ENCODE measurements around the gene RBM38.
"Not testable (repeated sequence)": the region's sequence is repeated elsewhere in the genome, so short reads cannot be mapped to it uniquely, and the experiment has no call there.

Gene RBM38

DNA sequence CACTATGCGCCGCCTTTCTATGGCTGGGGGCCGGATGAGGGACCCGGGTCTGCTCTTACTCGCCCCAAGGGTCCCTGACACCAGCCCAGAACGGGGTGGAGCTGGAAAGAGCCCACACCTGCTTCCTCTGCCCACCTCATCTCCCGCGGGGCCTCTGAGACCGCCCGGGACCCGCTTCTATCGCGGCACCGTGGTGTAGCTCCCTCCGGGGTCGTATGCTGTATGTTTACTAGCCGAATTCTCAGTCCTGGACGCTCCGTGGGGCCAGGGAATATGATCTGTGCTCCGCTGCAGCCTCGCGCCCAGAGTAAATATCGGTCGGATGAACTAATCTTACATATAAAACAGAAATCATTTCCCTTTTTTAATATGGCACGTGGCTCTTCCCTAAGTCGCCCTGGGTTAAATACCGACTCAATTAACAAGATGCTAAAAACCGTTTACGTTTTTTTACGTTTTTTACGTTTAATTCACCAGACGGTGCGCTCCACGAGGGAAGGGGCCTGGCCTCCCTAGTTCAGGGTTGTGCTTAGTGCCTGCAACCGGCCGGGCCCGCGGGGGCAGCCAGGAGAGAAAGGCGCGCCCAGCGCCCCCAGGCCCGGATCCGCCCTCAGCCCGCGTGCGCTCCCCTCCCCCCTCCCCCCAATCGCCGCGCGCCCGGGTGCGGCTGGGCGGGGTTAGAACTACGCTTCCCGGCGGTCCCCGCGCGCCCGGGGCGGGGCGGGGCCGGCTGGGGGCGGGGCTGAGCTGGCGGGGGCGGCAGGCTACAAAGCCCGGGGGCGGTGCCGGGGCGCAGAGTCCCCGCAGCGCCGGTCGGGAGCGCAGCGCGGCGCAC is at the start of gene RBM38:
Gene RBM38 (plus strand): TSS at position 793 of the 835 bp plus-strand sequence. CDS start 186 bp downstream, outside the sequence.
- peak; percentile 85 for DNase-seq (ENCODE audit: extremely low spot score, insufficient read length, low read depth)
- peak; percentile 39 for FAIRE-seq

- FAIRE-seq (no peak), DNase-seq (ENCODE audit: extremely low spot score, insufficient read length, low read depth) (no peak)
These were observed 49.5 kb upstream of the RBM38 start for GRCh38 chr20:57341663-57342062.

- DNase-seq (ENCODE audit: extremely low spot score, insufficient read length, low read depth) (no peak), FAIRE-seq (no peak)
These were observed 48.4 kb upstream of the RBM38 start for GRCh38 chr20:57342829-57343228.

DNA sequence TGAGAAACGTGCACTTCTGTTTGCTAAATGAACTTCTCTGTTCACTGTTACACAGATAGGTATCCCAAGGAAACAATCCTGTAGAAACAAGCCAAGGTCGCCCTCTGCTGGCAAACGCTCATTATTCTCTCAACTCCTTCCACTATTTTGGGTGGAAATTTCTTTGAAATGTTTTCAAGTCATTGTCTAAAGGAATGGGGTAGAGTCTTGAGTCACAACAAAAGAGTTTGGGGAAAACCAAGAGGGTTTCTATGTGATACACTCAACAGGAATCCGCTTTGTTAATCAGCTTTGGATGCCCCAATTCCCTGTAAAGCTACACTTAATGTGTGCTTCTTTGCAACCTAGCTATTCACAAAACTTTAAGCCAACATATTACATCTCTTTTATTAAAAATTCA is 44.7 kb upstream of the RBM38 start:
- FAIRE-seq (peak; percentile 85), DNase-seq (ENCODE audit: extremely low spot score, insufficient read length, low read depth) (no peak)

- no peak for DNase-seq (ENCODE audit: extremely low spot score, insufficient read length, low read depth)
- no peak for FAIRE-seq
These were observed 43.8 kb upstream of the RBM38 start for GRCh38 chr20:57347393-57347792.

GRCh38 chr20:57348200-57348921 is 42.8 kb upstream of the RBM38 start:
- FAIRE-seq; DNase-seq (ENCODE audit: extremely low spot score, insufficient read length, low read depth): not testable (repeated sequence)

- FAIRE-seq: not testable (repeated sequence)
These were observed 42.1 kb upstream of the RBM38 start for GRCh38 chr20:57348922-57349574.

DNA sequence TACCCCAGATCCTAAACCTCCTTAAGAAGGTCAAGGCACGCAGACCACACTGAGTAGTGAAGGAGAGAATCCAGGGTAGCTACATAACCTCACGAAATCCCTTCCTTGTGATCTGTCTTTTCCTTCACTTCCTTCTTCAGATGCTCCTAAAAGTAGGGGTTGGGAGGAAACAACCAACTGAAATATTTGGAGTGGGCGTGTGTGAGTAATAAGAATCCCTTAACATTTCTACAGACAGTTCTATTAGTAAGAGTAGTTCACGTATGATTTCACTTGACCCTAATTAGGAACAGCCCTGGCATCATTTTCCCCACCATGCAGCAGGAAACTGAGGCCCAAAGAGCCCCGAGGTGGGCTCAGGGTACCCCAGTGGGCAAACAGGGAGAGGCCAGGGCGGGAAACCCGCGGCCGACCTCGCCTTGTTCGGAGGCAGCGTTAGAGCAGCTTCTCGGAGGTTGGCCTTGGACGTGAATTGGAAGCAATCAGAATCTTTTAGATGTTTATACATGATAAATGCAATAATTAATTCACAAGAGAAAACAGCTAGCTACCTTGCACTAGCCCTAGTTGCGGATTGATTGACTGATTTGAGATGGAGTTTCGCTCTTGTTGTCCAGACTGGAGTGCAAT is 41.0 kb upstream of the RBM38 start:
- DNase-seq (ENCODE audit: extremely low spot score, insufficient read length, low read depth) (no peak), FAIRE-seq (no peak)

More at GRCh38 chr20:57348922-57349574, 42.1 kb upstream of the RBM38 start:
- not testable (repeated sequence) for DNase-seq (ENCODE audit: extremely low spot score, insufficient read length, low read depth)

- not testable (repeated sequence) for FAIRE-seq
These were observed 40.5 kb upstream of the RBM38 start for GRCh38 chr20:57350726-57351041.

GRCh38 chr20:57351042-57351783 is 40.0 kb upstream of the RBM38 start, which contains the start of gene RAE1:
RAE1 (plus strand) TSS chr20:57351255; CDS start chr20:57354039, 2,784 bp downstream.
- FAIRE-seq (peak; percentile 92), DNase-seq (ENCODE audit: extremely low spot score, insufficient read length, low read depth) (peak; percentile 78)

More at GRCh38 chr20:57350726-57351041, 40.5 kb upstream of the RBM38 start:
- not testable (repeated sequence) for DNase-seq (ENCODE audit: extremely low spot score, insufficient read length, low read depth)

- FAIRE-seq (no peak), DNase-seq (ENCODE audit: extremely low spot score, insufficient read length, low read depth) (no peak)
These were observed 38.9 kb upstream of the RBM38 start for GRCh38 chr20:57352305-57352704.

DNA sequence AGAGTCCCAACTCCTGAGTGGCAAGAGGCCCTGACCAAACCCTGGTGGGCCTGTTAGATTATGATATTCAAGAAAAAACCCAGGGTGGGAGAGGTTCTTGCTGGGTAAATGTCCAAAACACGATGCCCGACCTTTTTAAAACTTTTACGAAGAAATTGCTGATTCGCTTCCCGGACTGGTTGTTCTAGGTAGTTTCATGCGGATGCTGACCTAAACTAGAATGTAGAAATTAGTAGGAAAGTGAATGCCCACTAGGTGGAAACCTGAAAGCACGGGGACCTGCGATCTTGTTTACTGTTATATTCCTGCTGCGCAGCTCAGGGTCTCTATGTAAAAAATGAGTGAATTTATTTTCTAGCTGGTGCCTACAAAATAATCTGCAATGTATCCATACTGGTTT is 37.8 kb upstream of the RBM38 start:
- DNase-seq (ENCODE audit: extremely low spot score, insufficient read length, low read depth): no peak
- no peak for FAIRE-seq

GRCh38 chr20:57361517-57361916 is 29.7 kb upstream of the RBM38 start:
- FAIRE-seq: no peak
- no peak for DNase-seq (ENCODE audit: extremely low spot score, insufficient read length, low read depth)

- DNase-seq (ENCODE audit: extremely low spot score, insufficient read length, low read depth) (no peak), FAIRE-seq (no peak)
These were observed 26.7 kb upstream of the RBM38 start for GRCh38 chr20:57364451-57364850.

- FAIRE-seq (no peak), DNase-seq (ENCODE audit: extremely low spot score, insufficient read length, low read depth) (no peak)
These were observed 21.6 kb upstream of the RBM38 start for GRCh38 chr20:57369596-57369995.

GRCh38 chr20:57370316-57370715 is 20.9 kb upstream of the RBM38 start:
- no peak for FAIRE-seq

DNA sequence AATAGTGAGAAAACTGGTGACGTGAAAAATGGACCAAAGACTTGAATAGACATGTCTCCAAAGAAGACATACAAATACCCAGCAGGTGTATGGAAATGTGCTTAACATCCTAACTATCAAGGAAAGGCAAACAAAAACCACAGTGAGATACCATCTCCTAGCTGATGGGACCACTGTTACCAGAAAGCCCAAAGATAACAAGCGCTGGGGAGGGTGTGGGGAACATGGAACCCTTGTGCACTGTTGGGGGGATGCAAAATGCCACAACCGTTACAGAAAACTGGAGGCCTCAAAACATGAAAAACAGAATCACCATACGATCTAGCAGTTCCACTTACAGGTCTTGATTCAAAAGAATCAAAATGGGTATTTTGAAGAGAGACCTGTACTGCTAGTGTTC is 19.8 kb upstream of the RBM38 start:
- FAIRE-seq (no peak), DNase-seq (ENCODE audit: extremely low spot score, insufficient read length, low read depth) (no peak)

More at GRCh38 chr20:57370316-57370715, 20.9 kb upstream of the RBM38 start:
- DNase-seq (ENCODE audit: extremely low spot score, insufficient read length, low read depth): no peak

DNA sequence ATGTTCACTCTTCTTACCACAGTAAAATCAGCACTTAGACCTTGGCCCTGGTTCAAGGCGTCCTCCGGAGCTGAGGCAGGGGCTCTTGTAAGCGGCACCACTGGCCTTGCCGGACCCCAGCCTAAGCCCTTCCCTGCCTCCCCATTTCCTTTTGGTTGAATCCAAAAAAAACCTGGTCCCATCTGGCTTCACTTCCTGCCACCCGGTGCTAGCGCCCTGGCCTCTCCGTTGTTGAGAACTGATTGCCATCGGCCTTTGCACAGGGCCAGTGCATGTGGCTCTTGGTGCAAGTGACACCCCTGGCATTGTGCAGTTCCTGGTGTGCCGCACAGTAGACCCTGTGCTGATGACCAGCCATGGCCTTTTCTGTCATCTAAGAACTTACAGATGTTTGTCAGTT is 19.0 kb upstream of the RBM38 start:
- DNase-seq (ENCODE audit: extremely low spot score, insufficient read length, low read depth) (no peak), FAIRE-seq (no peak)

DNA sequence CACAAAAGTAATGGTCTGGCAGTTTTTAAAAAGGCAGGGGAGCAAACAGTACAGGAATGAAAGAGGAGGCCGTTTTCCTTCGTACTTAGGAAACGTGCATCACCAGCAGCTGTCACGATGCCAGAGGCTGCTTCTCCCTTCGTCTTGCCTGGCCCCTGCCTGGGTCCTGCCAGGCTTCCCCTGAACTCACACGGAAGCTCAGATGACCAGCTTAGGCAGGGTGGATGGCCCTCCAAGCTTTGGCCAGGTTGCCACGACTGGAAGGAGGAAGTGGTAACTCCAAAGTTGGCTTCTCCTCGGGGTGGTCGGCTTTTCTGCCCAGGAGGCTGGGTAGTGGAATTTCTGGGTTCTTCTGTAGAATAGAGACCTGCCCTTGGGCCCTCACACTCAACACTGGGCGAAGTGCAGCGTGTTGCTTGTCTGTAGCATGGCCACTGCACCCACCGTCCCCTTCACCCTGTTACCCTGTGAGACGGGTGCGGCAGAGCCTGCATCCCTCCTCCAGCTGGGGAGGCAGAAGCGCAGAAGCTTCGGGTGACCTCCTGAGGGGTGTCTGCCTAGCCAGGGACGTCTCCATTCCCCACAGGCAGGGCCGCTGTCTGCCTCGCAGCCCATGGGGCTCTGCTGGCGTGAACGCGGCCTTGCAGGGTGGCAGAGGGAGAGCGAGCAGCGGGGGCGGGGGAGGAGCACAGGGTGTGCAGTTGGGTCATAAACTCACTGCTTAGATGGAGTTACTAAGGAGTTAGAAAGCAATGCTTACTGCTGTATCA is 18.4 kb upstream of the RBM38 start:
- no peak for FAIRE-seq
- DNase-seq (ENCODE audit: extremely low spot score, insufficient read length, low read depth): no peak
